ENCODE results near the gene MYL11.

Gene MYL11

GRCh38 chr16:30417529-30418349, 43.1 kb downstream of the MYL11 start:
- H3K4me3 ChIP-seq (replicated peaks; ENCODE audit: low read depth, low read length): peak overlapping the region; percentile 72
- peak; percentile 98 for DNase-seq (ENCODE audit: extremely low read depth, insufficient read length)
- H3K36me3 ChIP-seq (ENCODE audit: control insufficient read depth, insufficient read depth, low read length): peaks cover 2% of the 10 kb centered on the region
- H3K27me3 ChIP-seq (replicated peaks; ENCODE audit: control insufficient read depth, insufficient read depth, low read length): no peaks in the 10 kb centered on the region
- TF ChIP-seq CTCF (IDR thresholded peaks at IDR 0.05; ENCODE audit: insufficient read depth, low read length, poor library complexity, severe bottlenecking): peak; percentile 32

- DNase-seq (ENCODE audit: extremely low read depth, insufficient read length): no peak
- Histone ChIP-seq H3K4me3 (replicated peaks; ENCODE audit: low read depth, low read length) (peak overlapping the region; percentile 72), H3K27me3 (replicated peaks; ENCODE audit: control insufficient read depth, insufficient read depth, low read length) (no peaks in the 10 kb centered on the region), H3K36me3 (ENCODE audit: control insufficient read depth, insufficient read depth, low read length) (peaks cover 2% of the 10 kb centered on the region)
- TF ChIP-seq CTCF (IDR thresholded peaks at IDR 0.05; ENCODE audit: insufficient read depth, low read length, poor library complexity, severe bottlenecking): no peak
Measured at GRCh38 chr16:30418350-30419181, 44.0 kb downstream of the MYL11 start.

- DNase-seq (ENCODE audit: extremely low read depth, insufficient read length): no peak
- Histone ChIP-seq H3K36me3 (ENCODE audit: control insufficient read depth, insufficient read depth, low read length) (peaks cover 14% of the 10 kb centered on the region), H3K4me3 (replicated peaks; ENCODE audit: low read depth, low read length) (no peak overlapping the region), H3K27me3 (replicated peaks; ENCODE audit: control insufficient read depth, insufficient read depth, low read length) (no peaks in the 10 kb centered on the region)
- TF ChIP-seq CTCF (IDR thresholded peaks at IDR 0.05; ENCODE audit: insufficient read depth, low read length, poor library complexity, severe bottlenecking): no peak
Measured at GRCh38 chr16:30421010-30421409, 46.4 kb downstream of the MYL11 start.
